Non-pigmented ciliary epithelial cell (primary cell): ENCODE results near the gene SLC66A1.

ENCODE experiments used
- DNase-seq: peaks from one replicate; pipeline ENCODE4 v3.0.0-alpha.2; 2010; ENCODE audit warnings: low read depth

Gene SLC66A1

DNA sequence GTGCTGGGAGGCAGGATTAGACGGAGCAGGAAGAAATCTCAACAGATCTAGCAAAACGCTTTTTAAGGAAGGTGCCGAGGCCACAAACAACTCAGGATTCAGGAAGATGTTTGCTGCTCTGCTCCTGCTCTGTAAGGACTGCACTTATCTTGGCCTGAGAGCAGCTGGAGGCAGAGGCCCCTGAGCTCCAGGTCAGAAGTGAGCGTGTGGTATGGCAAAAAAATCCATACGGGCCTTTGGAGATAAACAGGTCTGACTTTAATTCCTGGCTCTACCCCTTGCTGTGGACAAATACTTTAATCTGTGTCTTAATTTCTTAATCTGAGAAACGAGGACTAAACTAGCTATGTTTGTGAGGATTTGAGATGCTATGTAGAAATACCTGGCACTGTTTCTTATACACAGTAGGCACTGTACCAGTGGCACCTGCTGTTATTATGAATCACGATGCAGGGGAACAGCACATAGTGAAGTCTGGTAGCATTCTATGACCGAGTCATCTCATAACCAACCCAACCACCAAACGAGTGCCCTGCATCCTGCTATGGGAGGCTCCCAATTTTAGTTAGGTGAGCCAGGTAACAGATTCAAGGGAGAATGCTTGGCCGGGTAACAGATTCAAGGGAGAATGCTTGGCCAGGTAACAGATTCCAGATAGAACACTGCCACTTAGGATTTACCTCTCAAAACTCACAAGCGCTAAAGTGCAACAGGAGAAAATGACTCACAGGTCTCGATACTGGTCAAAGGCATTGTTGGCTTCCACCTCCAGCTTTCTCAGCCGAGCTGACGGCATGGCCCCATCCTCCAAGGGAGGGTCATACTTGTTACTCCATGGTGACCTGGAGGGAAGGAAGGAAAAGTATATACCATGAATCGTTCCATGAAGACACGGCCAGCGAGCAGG is 65.9 kb downstream of the SLC66A1 start:
- DNase-seq = no peak
